Occipital lobe (tissue), 2 donors: Measurements from ENCODE around the gene SCN7A. TPM values are rescaled to one million over a fixed set of nuclear protein-coding genes. Genes with fewer than 3 reads are reported as not detected.
"Not testable (repeated sequence)": the region's sequence is repeated elsewhere in the genome, so short reads cannot be mapped to it uniquely, and the experiment has no call there.

Source experiments
- DNase-seq: peaks from one replicate; lab custom pipeline; 2025; lab: John Stamatoyannopoulos, UW
- total RNA-seq: library from RNA; depleted of rRNA; stranded (reverse); fragments of >200 nt; gene quantifications from one replicate; pipeline ENCODE4 v1.2.3, GENCODE V29; 2014

The SCN7A gene
- total RNA-seq, result 1.6 TPM

GRCh38 chr2:166494140-166494624 lies at the start of gene SCN7A:
SCN7A (minus strand) TSS chr2:166494249; CDS start chr2:166477696, 16,553 bp downstream.
- peak; percentile 56 for DNase-seq

GRCh38 chr2:166539340-166540162 lies 45.5 kb upstream of the SCN7A start:
- DNase-seq, result peak; percentile 10

- DNase-seq, result no peak
Measured at GRCh38 chr2:166536111-166536510, 42.1 kb upstream of the SCN7A start.

GRCh38 chr2:166521155-166521554 lies 27.1 kb upstream of the SCN7A start:
- no peak for DNase-seq

GRCh38 chr2:166520604-166521003 lies 26.6 kb upstream of the SCN7A start:
- no peak for DNase-seq

- DNase-seq, result no peak
Measured at GRCh38 chr2:166519391-166519962, 25.4 kb upstream of the SCN7A start.

GRCh38 chr2:166518634-166519390 lies 24.8 kb upstream of the SCN7A start:
- DNase-seq, result no peak

GRCh38 chr2:166517533-166518061 lies 23.5 kb upstream of the SCN7A start:
- DNase-seq, result no peak

- no peak for DNase-seq
Measured at GRCh38 chr2:166516712-166517303, 22.8 kb upstream of the SCN7A start.

GRCh38 chr2:166513952-166514351 lies 19.9 kb upstream of the SCN7A start:
- DNase-seq, result no peak

GRCh38 chr2:166499281-166499680 lies 5.2 kb upstream of the SCN7A start:
- no peak for DNase-seq

- DNase-seq, result no peak
Measured at GRCh38 chr2:166491461-166491860, 2.6 kb downstream of the SCN7A start.

- no peak for DNase-seq
Measured at GRCh38 chr2:166487171-166487570, 6.9 kb downstream of the SCN7A start.

- DNase-seq, result no peak
Measured at GRCh38 chr2:166485558-166486178, 8.4 kb downstream of the SCN7A start.

GRCh38 chr2:166472332-166472731 lies 21.7 kb downstream of the SCN7A start:
- DNase-seq, result no peak

GRCh38 chr2:166468124-166469024 lies 25.7 kb downstream of the SCN7A start:
- DNase-seq, result no peak

GRCh38 chr2:166464187-166464586 lies 29.9 kb downstream of the SCN7A start:
- DNase-seq, result no peak

GRCh38 chr2:166463640-166464039 lies 30.4 kb downstream of the SCN7A start:
- no peak for DNase-seq

GRCh38 chr2:166458674-166459073 lies 35.4 kb downstream of the SCN7A start:
- DNase-seq, result no peak

GRCh38 chr2:166455823-166456222 lies 38.2 kb downstream of the SCN7A start:
- DNase-seq, result not testable (repeated sequence)
